HG03457 (cell line): Measurements from ENCODE around the gene UTP20.
A peak's percentile ranks its signal among the peaks of the same experiment; 100 is the strongest.

Experiments used
- ATAC-seq: cut with Tn5 transposase; IDR thresholded peaks from one replicate; pipeline ENCODE4 v1.9.1; 2021; ENCODE audit warnings: moderate number of reproducible peaks; ENCODE audit not compliant: unreplicated experiment

The UTP20 gene

DNA sequence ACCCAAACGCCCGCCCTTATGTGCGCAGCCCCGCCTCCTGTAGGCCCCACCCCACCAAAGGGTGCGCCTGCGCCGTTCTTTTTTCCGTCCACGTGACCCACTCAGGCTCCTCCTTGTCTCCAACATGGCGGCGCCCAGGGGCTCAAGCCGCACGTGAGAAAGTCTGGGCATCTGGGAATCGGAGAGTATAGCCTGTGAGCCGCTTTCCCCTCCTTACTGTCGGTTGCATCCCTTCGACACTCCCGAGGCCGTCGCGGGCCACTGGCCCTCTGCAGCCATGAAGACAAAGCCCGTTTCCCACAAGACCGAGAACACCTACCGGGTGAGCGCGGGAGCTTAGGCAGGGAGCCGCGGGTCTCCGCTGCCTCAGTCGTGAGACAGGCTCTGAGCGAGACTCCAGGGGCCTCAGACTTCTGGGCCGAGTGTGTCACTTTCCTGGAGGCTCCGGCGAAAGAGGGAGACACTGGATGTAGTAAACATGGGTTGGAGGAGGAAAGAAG is at the start of gene UTP20:
Gene UTP20 (plus strand): TSS at position 100 of the 500 bp plus-strand sequence. CDS start 178 bp downstream, at position 278.
- ATAC-seq = peak; percentile 99

DNA sequence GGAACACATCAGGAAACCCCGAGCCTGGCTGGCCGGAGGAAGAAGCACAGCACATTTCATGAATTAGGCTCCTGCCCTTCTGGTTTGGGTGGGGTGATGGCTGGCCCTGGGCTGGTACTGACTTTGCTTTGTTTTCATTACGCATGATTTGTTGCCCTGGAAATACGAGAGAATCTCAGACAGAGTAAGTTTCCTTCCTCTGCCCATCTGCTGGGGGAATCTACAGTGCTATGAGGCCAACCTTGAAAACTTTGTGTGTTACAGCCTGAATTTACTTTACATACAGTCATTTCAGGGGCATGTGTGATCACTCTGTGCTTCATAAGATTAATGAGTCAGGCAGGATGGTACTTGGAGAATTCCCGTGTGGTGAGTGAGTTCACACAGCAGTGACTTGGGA is 49.4 kb upstream of the UTP20 start:
- ATAC-seq = no peak

DNA sequence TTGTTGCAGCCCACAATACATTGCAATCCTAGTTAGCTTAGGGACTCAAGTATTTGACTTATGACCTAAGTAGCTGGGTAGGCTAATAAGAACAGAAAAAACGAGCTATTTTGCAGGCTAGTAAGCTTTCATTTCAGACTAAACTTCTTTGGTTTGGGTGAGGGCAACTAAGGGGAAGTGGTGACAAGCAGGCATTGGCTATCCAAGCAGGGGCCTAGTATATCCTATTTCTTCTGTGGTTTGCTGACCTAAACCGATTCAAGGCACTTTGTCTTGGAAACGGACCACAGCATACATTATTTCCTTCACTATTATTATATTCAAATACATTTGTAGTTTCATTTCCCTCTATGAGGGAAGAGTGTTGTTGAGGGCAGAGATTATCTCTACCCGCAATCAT is 48.3 kb upstream of the UTP20 start:
- no peak for ATAC-seq

GRCh38 chr12:101235686-101236085 is 44.2 kb upstream of the UTP20 start:
- no peak for ATAC-seq

- ATAC-seq = no peak
Observed at GRCh38 chr12:101238306-101238705, 41.6 kb upstream of the UTP20 start.

- no peak for ATAC-seq
Observed at GRCh38 chr12:101238800-101239329, 41.0 kb upstream of the UTP20 start.

DNA sequence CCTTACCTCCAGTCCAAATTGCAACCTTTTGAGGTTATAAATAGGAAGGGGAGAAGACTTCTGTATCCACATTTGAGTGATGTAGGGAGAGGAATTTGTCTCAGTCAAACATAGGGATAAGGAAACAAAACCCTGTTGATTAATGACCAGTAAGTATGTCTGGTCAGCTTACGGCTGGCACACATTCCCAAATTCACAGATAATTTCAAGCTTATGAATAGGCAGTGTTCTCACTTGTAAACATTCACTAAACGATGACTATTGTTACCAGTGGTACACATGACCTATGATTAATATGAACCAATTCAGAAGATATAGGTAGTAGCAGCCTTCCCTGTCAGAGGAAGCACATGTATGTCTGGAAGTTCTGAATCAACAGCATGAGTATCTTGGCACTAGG is 36.8 kb upstream of the UTP20 start:
- no peak for ATAC-seq

GRCh38 chr12:101243616-101244015 is 36.3 kb upstream of the UTP20 start:
- no peak for ATAC-seq

DNA sequence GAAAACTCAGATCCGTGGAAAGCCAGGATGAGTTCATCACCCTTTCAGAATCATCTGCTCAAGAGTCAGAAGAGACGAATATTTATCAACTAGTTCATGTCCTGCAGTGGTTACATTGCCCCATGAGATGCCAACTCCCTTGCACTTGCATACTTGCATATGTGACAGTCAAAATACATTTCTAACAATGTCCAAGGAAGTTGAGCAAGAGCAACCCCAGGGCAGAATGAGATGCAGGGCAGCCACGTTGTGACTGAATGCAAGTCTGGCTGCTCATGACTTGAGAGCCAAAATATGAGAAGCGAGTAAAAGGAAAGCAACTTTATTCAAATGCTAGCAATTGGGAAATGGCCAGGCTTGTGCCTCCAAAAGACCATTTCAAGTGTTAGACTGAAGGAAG is 23.6 kb upstream of the UTP20 start:
- no peak for ATAC-seq

DNA sequence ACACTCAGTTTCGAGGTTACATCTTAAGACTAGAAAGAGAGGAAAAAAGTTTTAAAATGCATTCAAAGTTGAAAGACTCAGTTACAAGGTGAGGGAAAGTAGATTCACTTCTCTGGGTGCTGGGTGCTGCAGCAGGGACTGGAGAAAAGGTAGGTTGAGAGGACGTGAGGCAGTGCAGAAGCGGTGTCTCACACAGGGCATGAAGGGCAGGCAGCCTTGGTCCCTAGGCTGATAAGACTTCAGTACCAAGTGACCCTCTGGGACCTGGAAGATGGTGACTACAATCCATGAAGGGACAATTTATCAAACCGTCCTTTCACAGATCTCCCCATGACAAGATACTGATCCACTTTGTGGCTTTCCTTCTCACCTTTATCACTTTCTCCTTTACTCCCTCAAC is 22.5 kb upstream of the UTP20 start:
- ATAC-seq = no peak

DNA sequence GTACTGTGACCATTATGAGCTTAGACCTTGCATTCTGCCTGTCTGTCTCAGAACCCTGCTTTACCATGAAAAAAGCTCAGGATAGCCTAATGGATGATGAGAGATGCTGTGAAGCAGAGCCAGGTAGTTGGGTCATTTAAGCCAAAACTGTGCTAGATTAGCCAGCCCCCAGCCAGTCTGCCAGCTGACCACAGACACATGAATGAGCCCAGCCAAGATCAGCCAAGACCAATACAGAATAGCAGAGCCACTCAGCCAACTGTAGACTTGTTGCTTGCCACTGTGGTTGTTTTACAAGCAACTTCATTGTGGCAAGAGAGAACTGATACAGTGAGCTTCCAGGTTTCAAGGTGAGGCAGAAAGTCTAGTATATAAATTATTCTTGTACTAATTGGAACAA is 12.8 kb upstream of the UTP20 start:
- no peak for ATAC-seq

GRCh38 chr12:101276433-101276832 is 3.5 kb upstream of the UTP20 start:
- ATAC-seq = no peak

GRCh38 chr12:101277443-101277842 is 2.5 kb upstream of the UTP20 start:
- no peak for ATAC-seq

DNA sequence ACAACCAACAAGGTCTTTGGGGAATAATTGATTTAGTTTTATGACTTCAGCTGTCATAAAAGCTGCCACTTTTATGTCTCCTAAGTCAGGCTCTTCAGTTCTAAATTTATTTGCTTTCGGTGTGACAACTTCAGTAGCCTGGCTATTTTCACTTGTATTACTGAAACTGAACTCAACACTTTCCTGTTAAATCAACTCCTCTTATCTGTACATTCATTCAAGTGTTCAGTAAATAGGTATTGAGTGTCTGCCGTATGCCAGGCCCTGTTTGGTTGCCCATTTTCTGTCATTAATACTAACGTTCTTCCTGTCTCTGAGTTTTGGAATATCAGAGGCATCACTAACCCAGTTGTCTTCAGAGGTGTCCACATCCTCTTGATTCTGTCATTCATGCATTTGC is 7.5 kb downstream of the UTP20 start:
- ATAC-seq = no peak

DNA sequence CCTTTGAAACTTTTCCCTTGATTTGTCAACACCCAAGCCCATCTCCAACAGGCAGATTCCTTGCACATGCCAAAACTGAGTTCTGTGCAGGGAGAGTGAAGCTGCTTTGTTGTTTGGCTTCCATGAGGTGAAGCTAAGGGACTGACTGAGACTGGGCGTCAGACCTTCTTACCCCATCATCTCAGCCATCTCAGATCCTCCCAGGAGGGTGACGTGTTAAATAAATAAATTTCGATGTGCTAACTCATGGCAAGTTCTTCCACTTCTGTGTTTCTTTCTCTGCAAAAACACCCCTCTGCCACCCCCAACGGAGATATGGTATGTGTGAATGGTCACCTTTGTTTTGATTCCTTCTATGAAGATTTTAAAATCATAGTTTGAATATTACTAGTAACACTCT is 17.8 kb downstream of the UTP20 start:
- ATAC-seq = no peak

- ATAC-seq = no peak
Observed at GRCh38 chr12:101298426-101298825, 18.5 kb downstream of the UTP20 start.

DNA sequence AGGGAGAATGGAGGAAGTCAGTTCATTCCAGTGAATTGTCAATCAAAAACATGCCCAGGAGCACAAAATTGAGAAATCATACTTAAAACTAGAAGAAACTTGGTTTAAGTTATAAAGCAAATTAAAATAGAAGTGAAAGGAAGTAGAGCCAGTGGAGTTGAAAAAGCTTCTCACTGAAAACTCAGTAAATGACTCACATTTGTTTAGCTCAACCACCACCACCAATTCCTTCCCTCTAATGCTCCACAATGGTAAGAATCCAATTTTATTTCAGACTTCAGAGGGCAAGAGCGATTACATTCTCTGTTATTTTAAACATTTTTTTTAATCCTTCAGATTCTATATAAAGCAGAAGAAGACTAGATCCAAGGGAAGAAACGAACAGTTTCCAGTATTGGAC is 19.4 kb downstream of the UTP20 start:
- ATAC-seq = no peak

GRCh38 chr12:101299931-101300330 is 20.0 kb downstream of the UTP20 start:
- ATAC-seq = no peak

- no peak for ATAC-seq
Observed at GRCh38 chr12:101302741-101303140, 22.8 kb downstream of the UTP20 start.

DNA sequence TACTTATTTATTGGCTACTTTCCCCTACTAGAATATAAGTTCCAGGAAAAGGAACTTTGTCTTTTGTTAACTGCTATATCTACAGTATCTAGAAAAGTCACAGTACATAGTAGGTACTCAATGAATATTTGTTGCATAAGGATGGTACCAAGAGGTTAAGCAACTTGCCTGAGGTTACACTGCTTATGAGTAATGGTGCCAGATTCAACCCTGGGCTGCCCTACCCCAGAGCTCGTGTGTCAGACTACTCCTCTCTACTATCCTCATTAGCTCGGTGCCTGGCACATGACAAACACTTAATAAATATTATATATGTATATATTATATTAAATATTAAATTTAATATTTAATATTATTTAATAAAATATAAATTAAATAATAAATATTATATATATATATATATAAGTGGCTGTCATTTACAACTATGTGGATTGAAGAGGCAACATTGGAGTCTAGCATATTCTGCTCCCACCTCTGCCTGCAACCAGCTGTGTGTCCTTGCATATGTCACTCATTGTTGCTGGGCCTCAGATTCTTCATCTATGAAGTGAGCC is 25.4 kb downstream of the UTP20 start:
- ATAC-seq = no peak

DNA sequence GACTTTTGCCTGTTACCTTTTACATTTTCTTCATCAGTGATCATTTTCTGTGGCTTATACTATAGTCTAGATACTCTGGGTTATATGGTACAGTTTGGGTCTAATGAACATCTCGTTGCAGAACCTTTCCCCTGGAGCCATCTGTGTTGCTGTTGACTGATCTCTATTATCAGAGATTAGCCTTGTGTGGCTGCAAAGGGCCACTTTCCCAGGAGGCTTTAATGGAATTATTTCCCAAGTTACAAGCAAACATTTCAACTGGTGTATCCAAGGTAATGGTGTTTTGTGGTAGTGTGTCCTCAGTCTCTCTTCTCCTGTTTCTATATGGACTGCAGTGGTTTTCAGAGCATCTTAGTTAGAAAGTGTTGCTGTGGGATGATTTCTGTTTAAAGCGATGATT is 25.9 kb downstream of the UTP20 start:
- no peak for ATAC-seq

DNA sequence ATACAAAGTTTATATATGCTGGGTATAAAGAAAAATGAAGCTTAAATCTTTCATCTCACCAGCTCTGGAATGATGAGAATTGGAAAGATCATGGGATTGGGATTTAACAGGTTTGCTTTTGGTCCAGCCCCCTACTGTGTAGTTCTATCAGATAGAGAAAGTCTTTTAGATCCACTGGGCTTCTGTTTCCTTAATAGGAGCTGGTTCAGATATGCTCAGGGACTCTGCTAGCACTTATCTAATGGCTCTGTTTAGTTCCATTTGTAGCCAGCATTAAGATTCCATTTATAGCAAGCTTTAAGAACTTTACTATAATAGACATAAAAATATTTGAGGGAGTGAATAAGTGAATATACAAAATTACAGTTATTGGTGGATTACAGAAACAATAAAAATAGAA is 42.6 kb downstream of the UTP20 start:
- no peak for ATAC-seq

DNA sequence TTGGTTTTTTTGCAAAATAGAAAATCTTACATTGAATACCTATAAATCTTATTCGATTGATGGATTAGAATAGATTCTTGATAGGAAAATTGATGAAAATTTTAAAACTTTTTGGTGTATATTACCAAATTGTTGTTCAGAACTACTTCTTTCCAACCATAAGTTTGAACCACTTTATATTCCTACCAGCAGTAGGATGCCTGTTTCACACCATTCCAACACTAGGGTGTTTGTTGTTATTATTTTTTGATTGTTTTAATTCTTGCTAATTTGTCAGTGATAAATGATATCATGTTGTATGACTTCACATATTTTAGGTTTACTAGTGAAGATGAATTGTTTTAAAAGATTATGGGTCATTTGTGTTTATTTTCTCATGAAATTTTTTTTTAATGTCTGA is 43.4 kb downstream of the UTP20 start:
- no peak for ATAC-seq
